ENCODE data around the gene RARS1.

Gene RARS1

GRCh38 chr5:168481330-168481788 lies 4.9 kb upstream of the RARS1 start:
- Histone ChIP-seq H3K27me3 (ENCODE audit: control insufficient read depth, insufficient read depth, low read length) (no peaks in the 10 kb centered on the region), H3K36me3 (ENCODE audit: control insufficient read depth, insufficient read depth, low read length) (no peaks in the 10 kb centered on the region), H3K4me1 (ENCODE audit: control insufficient read depth, insufficient read depth, low read length) (no peaks in the 10 kb centered on the region), H3K9ac (ENCODE audit: low read depth, low read length) (no peak overlapping the region), H3K4me3 (ENCODE audit: low read depth, low read length) (no peak overlapping the region), H3K9me3 (ENCODE audit: control insufficient read depth, insufficient read depth, low read length) (no peaks in the 10 kb centered on the region), H3K27ac (ENCODE audit: low read depth, low read length) (no peak overlapping the region)

GRCh38 chr5:168482361-168482760 lies 3.9 kb upstream of the RARS1 start:
- H3K9ac ChIP-seq (ENCODE audit: low read depth, low read length): no peak overlapping the region
- no peaks in the 10 kb centered on the region for H3K9me3 ChIP-seq (ENCODE audit: control insufficient read depth, insufficient read depth, low read length)
- H3K4me1 ChIP-seq (ENCODE audit: control insufficient read depth, insufficient read depth, low read length): peaks cover 2% of the 10 kb centered on the region; the same call in 1 of the 2 replicates
- no peak overlapping the region for H3K27ac ChIP-seq (ENCODE audit: low read depth, low read length)
- no peaks in the 10 kb centered on the region for H3K27me3 ChIP-seq (ENCODE audit: control insufficient read depth, insufficient read depth, low read length)
- H3K36me3 ChIP-seq (ENCODE audit: control insufficient read depth, insufficient read depth, low read length): no peaks in the 10 kb centered on the region
- H3K4me3 ChIP-seq (ENCODE audit: low read depth, low read length): no peak overlapping the region

- Histone ChIP-seq H3K4me1 (ENCODE audit: control insufficient read depth, insufficient read depth, low read length) (peaks cover 3% of the 10 kb centered on the region; the same call in 1 of the 2 replicates), H3K9ac (ENCODE audit: low read depth, low read length) (no peak overlapping the region), H3K36me3 (ENCODE audit: control insufficient read depth, insufficient read depth, low read length) (peaks cover 64% of the 10 kb centered on the region), H3K4me3 (ENCODE audit: low read depth, low read length) (no peak overlapping the region), H3K9me3 (ENCODE audit: control insufficient read depth, insufficient read depth, low read length) (no peaks in the 10 kb centered on the region), H3K27me3 (ENCODE audit: control insufficient read depth, insufficient read depth, low read length) (no peaks in the 10 kb centered on the region), H3K27ac (ENCODE audit: low read depth, low read length) (no peak overlapping the region)
These were observed 2.8 kb downstream of the RARS1 start for GRCh38 chr5:168489059-168489458.

- H3K36me3 ChIP-seq (ENCODE audit: control insufficient read depth, insufficient read depth, low read length): peaks cover 99% of the 10 kb centered on the region
- no peaks in the 10 kb centered on the region for H3K4me1 ChIP-seq (ENCODE audit: control insufficient read depth, insufficient read depth, low read length)
- no peak overlapping the region for H3K4me3 ChIP-seq (ENCODE audit: low read depth, low read length)
- H3K27ac ChIP-seq (ENCODE audit: low read depth, low read length): no peak overlapping the region
- no peak overlapping the region for H3K9ac ChIP-seq (ENCODE audit: low read depth, low read length)
- no peaks in the 10 kb centered on the region for H3K27me3 ChIP-seq (ENCODE audit: control insufficient read depth, insufficient read depth, low read length)
- no peaks in the 10 kb centered on the region for H3K9me3 ChIP-seq (ENCODE audit: control insufficient read depth, insufficient read depth, low read length)
These were observed 7.8 kb downstream of the RARS1 start for GRCh38 chr5:168494057-168494555.

GRCh38 chr5:168502563-168503237 lies 16.4 kb downstream of the RARS1 start:
- no peak overlapping the region for H3K27ac ChIP-seq (ENCODE audit: low read depth, low read length)
- H3K9ac ChIP-seq (ENCODE audit: low read depth, low read length): no peak overlapping the region
- no peaks in the 10 kb centered on the region for H3K27me3 ChIP-seq (ENCODE audit: control insufficient read depth, insufficient read depth, low read length)
- no peaks in the 10 kb centered on the region for H3K4me1 ChIP-seq (ENCODE audit: control insufficient read depth, insufficient read depth, low read length)
- H3K4me3 ChIP-seq (ENCODE audit: low read depth, low read length): no peak overlapping the region
- H3K9me3 ChIP-seq (ENCODE audit: control insufficient read depth, insufficient read depth, low read length): no peaks in the 10 kb centered on the region
- peaks cover 93% of the 10 kb centered on the region for H3K36me3 ChIP-seq (ENCODE audit: control insufficient read depth, insufficient read depth, low read length)

- H3K27ac ChIP-seq (ENCODE audit: low read depth, low read length): no peak overlapping the region
- no peaks in the 10 kb centered on the region for H3K27me3 ChIP-seq (ENCODE audit: control insufficient read depth, insufficient read depth, low read length)
- H3K4me3 ChIP-seq (ENCODE audit: low read depth, low read length): no peak overlapping the region
- no peaks in the 10 kb centered on the region for H3K4me1 ChIP-seq (ENCODE audit: control insufficient read depth, insufficient read depth, low read length)
- no peak overlapping the region for H3K9ac ChIP-seq (ENCODE audit: low read depth, low read length)
- no peaks in the 10 kb centered on the region for H3K9me3 ChIP-seq (ENCODE audit: control insufficient read depth, insufficient read depth, low read length)
- H3K36me3 ChIP-seq (ENCODE audit: control insufficient read depth, insufficient read depth, low read length): peaks cover 99% of the 10 kb centered on the region
These were observed 27.7 kb downstream of the RARS1 start for GRCh38 chr5:168513861-168514428.

GRCh38 chr5:168525856-168526255 lies 39.6 kb downstream of the RARS1 start:
- peaks cover 5% of the 10 kb centered on the region for H3K4me1 ChIP-seq (ENCODE audit: control insufficient read depth, insufficient read depth, low read length)
- no peak overlapping the region for H3K4me3 ChIP-seq (ENCODE audit: low read depth, low read length)
- H3K36me3 ChIP-seq (ENCODE audit: control insufficient read depth, insufficient read depth, low read length): no peaks in the 10 kb centered on the region
- H3K9ac ChIP-seq (ENCODE audit: low read depth, low read length): no peak overlapping the region
- H3K27me3 ChIP-seq (ENCODE audit: control insufficient read depth, insufficient read depth, low read length): peaks cover 24% of the 10 kb centered on the region
- no peak overlapping the region for H3K27ac ChIP-seq (ENCODE audit: low read depth, low read length)
- no peaks in the 10 kb centered on the region for H3K9me3 ChIP-seq (ENCODE audit: control insufficient read depth, insufficient read depth, low read length)

- Histone ChIP-seq H3K27me3 (ENCODE audit: control insufficient read depth, insufficient read depth, low read length) (peaks cover 24% of the 10 kb centered on the region), H3K9ac (ENCODE audit: low read depth, low read length) (no peak overlapping the region), H3K27ac (ENCODE audit: low read depth, low read length) (no peak overlapping the region), H3K36me3 (ENCODE audit: control insufficient read depth, insufficient read depth, low read length) (no peaks in the 10 kb centered on the region), H3K9me3 (ENCODE audit: control insufficient read depth, insufficient read depth, low read length) (no peaks in the 10 kb centered on the region), H3K4me3 (ENCODE audit: low read depth, low read length) (no peak overlapping the region), H3K4me1 (ENCODE audit: control insufficient read depth, insufficient read depth, low read length) (peaks cover 19% of the 10 kb centered on the region)
These were observed 41.6 kb downstream of the RARS1 start for GRCh38 chr5:168527756-168528295.

GRCh38 chr5:168528521-168529373 lies 42.5 kb downstream of the RARS1 start, which contains the start of gene FBLL1:
Gene FBLL1 (plus strand): TSS chr5:168529305. CDS start chr5:168529505, 200 bp downstream.
- peaks cover 20% of the 10 kb centered on the region for H3K4me1 ChIP-seq (ENCODE audit: control insufficient read depth, insufficient read depth, low read length)
- H3K27ac ChIP-seq (ENCODE audit: low read depth, low read length): no peak within 1 kb of the TSS
- H3K27me3 ChIP-seq (ENCODE audit: control insufficient read depth, insufficient read depth, low read length): peaks cover 24% of the 10 kb centered on the region
- no peaks in the 10 kb centered on the region for H3K9me3 ChIP-seq (ENCODE audit: control insufficient read depth, insufficient read depth, low read length)
- peak within 1 kb of the TSS; percentile 71 for H3K4me3 ChIP-seq (ENCODE audit: low read depth, low read length)
- no peaks in the 10 kb centered on the region for H3K36me3 ChIP-seq (ENCODE audit: control insufficient read depth, insufficient read depth, low read length)
- H3K9ac ChIP-seq (ENCODE audit: low read depth, low read length): peak within 1 kb of the TSS; percentile 57; the same call in 1 of the 2 replicates

GRCh38 chr5:168529374-168530234 lies 43.3 kb downstream of the RARS1 start:
- H3K4me3 ChIP-seq (ENCODE audit: low read depth, low read length): peak overlapping the region; percentile 62
- no peak overlapping the region for H3K9ac ChIP-seq (ENCODE audit: low read depth, low read length)
- no peaks in the 10 kb centered on the region for H3K36me3 ChIP-seq (ENCODE audit: control insufficient read depth, insufficient read depth, low read length)
- H3K27ac ChIP-seq (ENCODE audit: low read depth, low read length): no peak overlapping the region
- H3K27me3 ChIP-seq (ENCODE audit: control insufficient read depth, insufficient read depth, low read length): peaks cover 24% of the 10 kb centered on the region
- H3K4me1 ChIP-seq (ENCODE audit: control insufficient read depth, insufficient read depth, low read length): peaks cover 20% of the 10 kb centered on the region
- H3K9me3 ChIP-seq (ENCODE audit: control insufficient read depth, insufficient read depth, low read length): no peaks in the 10 kb centered on the region

Measured in HUES48 (cell line).